Trophoblast cell (in vitro differentiated cells and primary cell): Measurements from ENCODE around the gene BSCL2.
"Not testable (repeated sequence)": the region's sequence is repeated elsewhere in the genome, so short reads cannot be mapped to it uniquely, and the experiment has no call there.

Source experiments
- DNase-seq, 2 donors: peaks; one replicate each; pipeline ENCODE4 v3.0.0-alpha.2; 2016
- H2AFZ ChIP-seq: 2 replicates; pipeline ENCODE4 v1.6.1; 2013; ENCODE audit warnings: low read length, moderate library complexity, mild to moderate bottlenecking; ENCODE audit not compliant: insufficient read depth, poor library complexity
- H2AK5ac ChIP-seq: 2 replicates; pipeline ENCODE4 v1.6.1; 2013; ENCODE audit warnings: mild to moderate bottlenecking, low read length
- H2BK120ac ChIP-seq: 2 replicates; pipeline ENCODE4 v1.6.1; 2013; ENCODE audit warnings: low read length, mild to moderate bottlenecking, moderate library complexity; ENCODE audit not compliant: insufficient read depth, poor library complexity
- H2BK12ac ChIP-seq: 2 replicates; pipeline ENCODE4 v1.6.1; 2013; ENCODE audit warnings: mild to moderate bottlenecking, low read length, moderate library complexity
- H2BK5ac ChIP-seq: 2 replicates; pipeline ENCODE4 v1.6.1; 2013; ENCODE audit warnings: low read length, low read depth, moderate library complexity, mild to moderate bottlenecking; ENCODE audit not compliant: poor library complexity
- H3K14ac ChIP-seq: 2 replicates; pipeline ENCODE4 v1.6.1; 2013; ENCODE audit warnings: mild to moderate bottlenecking, low read length
- H3K18ac ChIP-seq: 2 replicates; pipeline ENCODE4 v1.6.1; 2013; ENCODE audit warnings: mild to moderate bottlenecking, low read length
- H3K23ac ChIP-seq: 2 replicates; pipeline ENCODE4 v1.6.1; 2013; ENCODE audit warnings: low read length
- H3K27ac ChIP-seq: 2 replicates; pipeline ENCODE4 v1.5.1; 2013; ENCODE audit warnings: low read depth, mild to moderate bottlenecking, inconsistent platforms, low read length, moderate library complexity
- H3K27me3 ChIP-seq: 2 replicates; pipeline ENCODE4 v1.6.1; 2013; ENCODE audit warnings: inconsistent platforms, mild to moderate bottlenecking, low read length, moderate library complexity; ENCODE audit not compliant: insufficient read depth
- H3K36me3 ChIP-seq, 2 experiments: 1 replicate in 1 of 2; 2 replicates in 1 of 2; pipeline ENCODE4 v1.6.1; 2013; ENCODE audit warnings: low read length in 2 of 2, mild to moderate bottlenecking in 2 of 2, moderate library complexity in 1 of 2; ENCODE audit not compliant: insufficient read depth in 2 of 2, control insufficient read depth in 1 of 2
- H3K4ac ChIP-seq: 2 replicates; pipeline ENCODE4 v1.6.1; 2013; ENCODE audit warnings: low read depth, mild to moderate bottlenecking, low read length, moderate library complexity
- H3K4me1 ChIP-seq, 2 experiments: 1 replicate in 1 of 2; 2 replicates in 1 of 2; pipeline ENCODE4 v1.6.1; 2013; ENCODE audit warnings: low read length in 2 of 2, mild to moderate bottlenecking in 2 of 2, moderate library complexity in 1 of 2; ENCODE audit not compliant: insufficient read depth in 2 of 2, control insufficient read depth in 1 of 2
- H3K4me2 ChIP-seq: 2 replicates; pipeline ENCODE4 v1.6.1; 2013; ENCODE audit warnings: inconsistent platforms, mild to moderate bottlenecking, low read length, moderate library complexity
- H3K4me3 ChIP-seq: 2 replicates; pipeline ENCODE4 v1.5.1; 2013; ENCODE audit warnings: mild to moderate bottlenecking, low read depth, low read length, inconsistent platforms
- H3K79me1 ChIP-seq: one replicate; pipeline ENCODE4 v1.6.1; 2013; ENCODE audit warnings: low read length
- H3K79me2 ChIP-seq: 2 replicates; pipeline ENCODE4 v1.6.1; 2013; ENCODE audit warnings: low read length, mild to moderate bottlenecking; ENCODE audit not compliant: control insufficient read depth, insufficient read depth, poor library complexity
- H3K9ac ChIP-seq: 2 replicates; pipeline ENCODE4 v1.6.1; 2013; ENCODE audit warnings: mild to moderate bottlenecking, low read length
- H3K9me3 ChIP-seq: 2 replicates; pipeline ENCODE4 v1.6.1; 2013; ENCODE audit warnings: low read depth, mild to moderate bottlenecking, control low read depth, inconsistent platforms, low read length; ENCODE audit not compliant: insufficient read depth
- H4K12ac ChIP-seq: 2 replicates; pipeline ENCODE4 v1.6.1; 2013; ENCODE audit warnings: low read depth, mild to moderate bottlenecking, low read length, moderate library complexity
- H4K8ac ChIP-seq: 2 replicates; pipeline ENCODE4 v1.6.1; 2013; ENCODE audit warnings: low read depth, mild to moderate bottlenecking, low read length, moderate library complexity
- H4K91ac ChIP-seq: one replicate; pipeline ENCODE4 v1.6.1; 2013; ENCODE audit warnings: low read depth, mild to moderate bottlenecking, low read length, moderate library complexity
- WGBS: extraction: QIAGEN DNeasy Blood & Tissue Kit; methylation state at CpG from one replicate; pipeline ENCODE4 v1.1.7; 2013; ENCODE audit warnings: missing lambda C conversion rate; ENCODE audit not compliant: insufficient read length, insufficient coverage; ENCODE audit errors: extremely low coverage; 5-methylcytosine and 5-hydroxymethylcytosine counted together

Gene BSCL2

DNA sequence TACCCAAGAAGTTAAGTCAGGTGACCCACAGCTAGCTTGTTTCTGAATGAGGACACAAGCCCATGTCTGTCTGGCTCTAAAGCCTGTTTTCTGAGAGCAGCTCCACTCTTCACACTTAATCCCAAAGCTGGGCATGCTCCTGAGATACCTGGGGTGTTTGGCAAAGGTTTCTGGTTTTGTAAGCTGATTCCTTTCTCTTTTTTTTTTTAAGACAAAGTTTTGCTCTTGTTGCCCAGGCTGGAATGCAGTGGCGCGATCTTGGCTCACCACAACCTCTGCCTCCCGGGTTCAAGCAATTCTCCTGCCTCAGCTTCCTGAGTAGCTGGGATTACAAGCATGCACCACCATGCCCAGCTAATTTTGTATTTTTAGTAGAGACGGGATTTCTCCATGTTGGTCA, 13.6 kb downstream of the BSCL2 start:
- H4K91ac ChIP-seq, H2AK5ac ChIP-seq, H3K79me2 ChIP-seq, H2AFZ ChIP-seq, H3K18ac ChIP-seq, DNase-seq, H3K4ac ChIP-seq, H2BK120ac ChIP-seq, H3K4me1 ChIP-seq, H3K14ac ChIP-seq, H3K27ac ChIP-seq, H3K4me3 ChIP-seq, H3K27me3 ChIP-seq, H2BK12ac ChIP-seq, H2BK5ac ChIP-seq, H4K12ac ChIP-seq, H3K23ac ChIP-seq, H3K4me2 ChIP-seq, H3K9me3 ChIP-seq, H3K9ac ChIP-seq, H3K79me1 ChIP-seq, H4K8ac ChIP-seq: not testable (repeated sequence)
- WGBS: no CpG with 5 or more reads among the region's 4 CpGs
- H3K36me3 ChIP-seq: peaks cover 40 to 44% of the 10 kb centered on the region in 2 experiments

DNA sequence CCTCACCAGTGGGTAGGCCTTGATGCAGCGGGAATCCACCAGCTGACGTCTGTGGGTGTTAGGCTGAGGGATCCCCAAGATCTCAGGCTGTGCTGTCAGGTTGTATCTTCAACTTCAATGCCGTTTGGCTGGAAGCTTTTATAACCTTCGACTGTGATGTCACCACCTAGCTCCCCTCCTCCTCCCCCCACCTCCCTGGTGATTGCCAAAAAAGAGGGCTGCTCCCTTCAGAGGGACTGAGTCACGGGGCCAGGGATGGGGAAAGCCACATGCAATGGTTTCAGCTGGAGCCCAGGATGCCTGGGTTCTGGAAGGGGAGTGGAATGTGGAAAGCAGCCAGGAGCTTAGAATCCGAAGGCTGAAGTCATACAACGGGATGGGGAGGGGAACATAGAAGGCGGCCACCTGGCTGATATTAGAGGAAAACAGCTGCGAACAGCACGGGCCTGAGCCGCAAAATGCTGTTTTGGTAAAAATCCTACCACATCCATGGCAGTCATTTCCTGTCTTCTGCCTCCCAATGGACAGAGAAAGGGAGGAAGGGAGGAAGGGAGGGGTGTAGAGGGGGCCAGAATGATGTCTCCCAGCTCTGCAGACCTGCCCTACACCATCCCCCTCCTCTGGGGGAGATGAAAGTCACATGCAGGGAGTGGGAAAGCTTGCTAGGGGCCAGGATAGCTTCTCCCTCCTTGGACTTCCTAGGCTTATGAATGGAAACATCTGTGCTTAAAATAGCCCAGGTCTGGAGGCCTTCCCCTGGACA, 17.6 kb downstream of the BSCL2 start, which contains the start of gene LRRN4CL:
TSS of gene LRRN4CL (minus strand) at position 110 of the 763 bp plus-strand sequence. CDS start 1,022 bp downstream, outside the sequence.
- Histone ChIP-seq H3K79me1 (no peaks in the 10 kb centered on the region), H3K9ac (no peak within 1 kb of the TSS), H4K12ac (no peak within 1 kb of the TSS), H2BK120ac (no peak within 1 kb of the TSS), H4K8ac (no peak within 1 kb of the TSS), H3K23ac (no peak within 1 kb of the TSS), H3K9me3 (no peaks in the 10 kb centered on the region), H3K79me2 (no peaks in the 10 kb centered on the region), H3K4me2 (no peak within 1 kb of the TSS), H3K14ac (no peak within 1 kb of the TSS), H3K36me3 (peaks cover 40 to 43% of the 10 kb centered on the region in 2 experiments), H3K4ac (no peak within 1 kb of the TSS), H2BK12ac (no peak within 1 kb of the TSS), H3K4me1 (no peaks in the 10 kb centered on the region), H3K27me3 (no peaks in the 10 kb centered on the region), H3K18ac (no peak within 1 kb of the TSS), H3K4me3 (no peak within 1 kb of the TSS), H2BK5ac (no peak within 1 kb of the TSS), H2AK5ac (no peak within 1 kb of the TSS), H2AFZ (no peak within 1 kb of the TSS), H4K91ac (no peak within 1 kb of the TSS), H3K27ac (no peak within 1 kb of the TSS)
- no CpG with 5 or more reads among the region's 11 CpGs for WGBS
- DNase-seq: no peak

DNA sequence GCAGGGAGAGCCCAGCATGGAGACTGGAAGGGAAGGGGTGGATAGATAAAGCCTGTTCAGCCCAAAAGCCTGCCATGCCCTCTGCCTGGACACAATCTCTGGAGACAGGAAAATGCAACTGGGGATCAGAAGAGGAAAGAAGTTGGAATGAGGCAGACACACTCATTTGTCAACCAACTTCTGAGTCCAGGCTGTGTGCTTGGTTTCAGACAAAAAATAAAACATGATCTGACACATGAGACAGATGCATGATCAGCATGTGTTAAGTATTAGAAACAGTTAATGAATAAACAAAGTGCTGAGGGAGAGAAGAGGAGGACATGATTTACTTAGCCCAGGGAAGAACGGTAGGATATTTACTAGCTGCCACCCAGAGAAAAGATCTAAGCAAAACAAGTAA, 18.7 kb downstream of the BSCL2 start:
- H3K4me1 ChIP-seq: no peaks in the 10 kb centered on the region
- H4K91ac ChIP-seq: no peak overlapping the region
- H3K18ac ChIP-seq: no peak overlapping the region
- no peaks in the 10 kb centered on the region for H3K79me1 ChIP-seq
- H2AFZ ChIP-seq: no peak overlapping the region
- H3K14ac ChIP-seq: no peak overlapping the region
- no peak overlapping the region for H3K27ac ChIP-seq
- no peaks in the 10 kb centered on the region for H3K9me3 ChIP-seq
- H3K9ac ChIP-seq: no peak overlapping the region
- H2BK5ac ChIP-seq: no peak overlapping the region
- no peak overlapping the region for H2AK5ac ChIP-seq
- no peak overlapping the region for H2BK120ac ChIP-seq
- peaks cover 34 to 36% of the 10 kb centered on the region in 2 experiments for H3K36me3 ChIP-seq
- no peaks in the 10 kb centered on the region for H3K27me3 ChIP-seq
- no CpG with 5 or more reads among the region's 1 CpG for WGBS
- H4K8ac ChIP-seq: no peak overlapping the region
- no peak overlapping the region for H3K4ac ChIP-seq
- H2BK12ac ChIP-seq: no peak overlapping the region
- H4K12ac ChIP-seq: no peak overlapping the region
- no peaks in the 10 kb centered on the region for H3K79me2 ChIP-seq
- no peak for DNase-seq
- no peak overlapping the region for H3K4me3 ChIP-seq
- no peak overlapping the region for H3K23ac ChIP-seq
- no peak overlapping the region for H3K4me2 ChIP-seq

DNA sequence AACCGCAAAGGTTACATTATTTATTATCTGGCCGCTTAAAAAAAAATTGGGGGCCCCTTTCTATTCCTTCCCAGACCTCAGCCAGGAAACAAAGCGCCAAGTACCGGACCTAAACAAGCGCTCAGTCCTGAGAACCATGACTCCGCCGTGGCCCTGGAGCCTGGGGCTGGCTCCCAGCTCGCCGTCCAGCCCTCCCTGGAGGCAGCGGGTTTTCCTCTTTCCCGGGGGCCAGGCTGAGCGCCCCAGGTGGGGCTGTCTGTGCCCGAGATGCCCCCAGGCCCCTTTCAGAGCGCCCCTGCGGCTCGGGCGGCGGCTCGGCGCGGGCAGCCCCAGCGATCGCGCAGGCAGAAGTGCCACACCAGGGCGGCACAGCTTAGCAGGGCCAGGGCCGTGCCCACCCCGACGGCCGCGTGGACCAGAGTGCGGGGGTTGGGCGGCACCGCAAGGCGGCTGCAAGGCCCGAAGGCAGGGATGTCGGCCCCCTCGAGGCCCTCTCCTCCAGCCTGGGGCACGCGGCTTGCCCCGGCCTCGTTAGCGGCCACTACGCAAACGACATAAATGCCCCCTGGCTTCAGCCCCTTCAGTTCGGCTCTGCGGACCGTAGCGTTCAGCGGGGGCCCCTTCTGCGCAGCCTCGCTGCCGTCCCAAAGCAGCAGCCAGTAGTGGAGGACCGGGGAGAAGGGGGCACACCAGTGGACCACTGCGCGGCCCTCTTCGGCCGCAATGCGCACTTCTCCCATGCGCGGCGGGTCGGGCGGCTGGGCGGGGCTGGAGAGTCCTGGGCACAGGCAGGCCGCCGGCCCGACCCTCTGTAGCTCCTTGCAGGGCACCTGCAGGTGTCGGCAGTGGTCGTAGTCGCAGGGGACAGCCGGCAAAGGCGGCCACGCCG, 19.5 kb downstream of the BSCL2 start:
- H2AFZ ChIP-seq: no peak overlapping the region
- H3K4me2 ChIP-seq: no peak overlapping the region
- no peak overlapping the region for H3K27ac ChIP-seq
- H3K9me3 ChIP-seq: no peaks in the 10 kb centered on the region
- H3K18ac ChIP-seq: no peak overlapping the region
- H3K14ac ChIP-seq: no peak overlapping the region
- H3K4me1 ChIP-seq: no peaks in the 10 kb centered on the region
- H2BK120ac ChIP-seq: no peak overlapping the region
- no peak overlapping the region for H4K91ac ChIP-seq
- H3K4me3 ChIP-seq: no peak overlapping the region
- H4K12ac ChIP-seq: no peak overlapping the region
- H3K79me1 ChIP-seq: no peaks in the 10 kb centered on the region
- no peak overlapping the region for H2BK5ac ChIP-seq
- no peak overlapping the region for H2BK12ac ChIP-seq
- no peaks in the 10 kb centered on the region for H3K27me3 ChIP-seq
- no peak for DNase-seq
- H3K23ac ChIP-seq: no peak overlapping the region
- H3K36me3 ChIP-seq: peaks cover 29 to 30% of the 10 kb centered on the region in 2 experiments
- no peak overlapping the region for H4K8ac ChIP-seq
- H2AK5ac ChIP-seq: no peak overlapping the region
- H3K4ac ChIP-seq: no peak overlapping the region
- no peak overlapping the region for H3K9ac ChIP-seq
- H3K79me2 ChIP-seq: no peaks in the 10 kb centered on the region
- 100% methylated on average over 1 of the region's 74 CpGs for WGBS
